HepG2 (cell line): ENCODE results near the gene EBP. TPM values are rescaled to one million over a fixed set of nuclear protein-coding genes. Genes with fewer than 3 reads are reported as not detected.
A peak's percentile ranks its signal among the peaks of the same experiment; 100 is the strongest.

Source experiments
- ATAC-seq: fragments of 200-7000 bp; cut with Tn5 transposase; 3 replicates; pipeline ENCODE4 v1.9.1; 2020; ENCODE audit warnings: mild to moderate bottlenecking, moderate library complexity
- BruUV-seq: library from RNA; stranded (reverse); fragments of 400-500 nt; replicated peaks from 2 replicates; lab custom pipeline; 2021; lab: Mats Ljungman, UMichigan
- CTCF ChIA-PET: fragments of 300-600 bp; formaldehyde crosslinking; extraction: SDS; loops from one replicate; lab custom pipeline; 2021; ENCODE audit warnings: low total read pairs, inconsistent platforms, low intra/inter-chr PET ratio; lab: Yijun Ruan, JAX
- POLR2A ChIA-PET: fragments of 350-600 bp; sonication (Branson Sonifier 250); formaldehyde crosslinking; loops from one replicate; lab custom pipeline; 2020; ENCODE audit warnings: antibody characterized with exemption, inconsistent platforms; lab: Yijun Ruan, JAX
- DNase-seq: peaks from one replicate; pipeline ENCODE4 v3.0.0-alpha.2; 2015; ENCODE audit warnings: low spot score
- FAIRE-seq: peaks from 3 replicates; lab custom pipeline; 2011; peaks lifted over from hg19 to GRCh38; lab: Jason Lieb, UNC
- H2AFZ ChIP-seq: one replicate; pipeline ENCODE4 v1.6.1; 2011; ENCODE audit warnings: low read length, inconsistent platforms
- H3K27ac ChIP-seq: fragments of 300-600 bp; 3 replicates; pipeline ENCODE4 v1.8.0; 2011; ENCODE audit warnings: mixed run types, mild to moderate bottlenecking, mixed read lengths, low read length, inconsistent platforms; ENCODE audit not compliant: insufficient read depth; ENCODE audit errors: extremely low read length
- H3K27me3 ChIP-seq, 2 experiments: fragments of 200-600 bp in 1 of 2; 2 replicates in 1 of 2; 3 replicates in 1 of 2; pipeline versions ENCODE4 v1.6.0 to v1.8.0; 2011; ENCODE audit warnings: low read length in 2 of 2, mild to moderate bottlenecking in 2 of 2, moderate library complexity in 2 of 2, inconsistent platforms in 1 of 2; ENCODE audit not compliant: insufficient read depth in 2 of 2, control insufficient read depth in 1 of 2
- H3K36me3 ChIP-seq, 2 experiments: fragments of 200-600 bp in 1 of 2; replicated peaks in 1 of 2; 2 replicates in 1 of 2; 3 replicates in 1 of 2; pipeline versions ENCODE4 v1.5.1 to v1.8.0; 2011; ENCODE audit warnings: low read length in 2 of 2, inconsistent platforms in 1 of 2; ENCODE audit not compliant: insufficient read depth in 2 of 2, control insufficient read depth in 1 of 2
- H3K4me1 ChIP-seq: 2 replicates; pipeline ENCODE4 v1.5.1; 2012; ENCODE audit warnings: low read length, inconsistent platforms; ENCODE audit not compliant: insufficient read depth
- H3K4me2 ChIP-seq: 2 replicates; pipeline ENCODE4 v1.6.0; 2011; ENCODE audit warnings: low read depth, low read length, inconsistent platforms
- H3K4me3 ChIP-seq, 3 experiments: fragments of 200-600 bp in 1 of 3; sonication (generic), shearing (Covaris generic) in 1 of 3; replicated peaks in 1 of 3; 2 replicates each; pipeline ENCODE4 v1.5.1; 2011 to 2016; ENCODE audit warnings: low read length in 3 of 3, inconsistent platforms in 2 of 3, low read depth in 2 of 3, mild to moderate bottlenecking in 2 of 3, control low read depth in 1 of 3, mixed read lengths in 1 of 3; ENCODE audit not compliant: insufficient read depth in 1 of 3
- H3K79me2 ChIP-seq: one replicate; pipeline ENCODE4 v1.6.1; 2011; ENCODE audit warnings: low read length, inconsistent platforms; ENCODE audit not compliant: insufficient read depth
- H3K9ac ChIP-seq: 2 replicates; pipeline ENCODE4 v1.6.0; 2011; ENCODE audit warnings: mild to moderate bottlenecking, low read depth, low read length, inconsistent platforms; ENCODE audit not compliant: insufficient read depth
- H3K9me3 ChIP-seq: 2 replicates; pipeline ENCODE4 v1.5.1; 2012; ENCODE audit warnings: mild to moderate bottlenecking, low read length
- H4K20me1 ChIP-seq: 2 replicates; pipeline ENCODE4 v1.6.0; 2011; ENCODE audit warnings: inconsistent platforms, mild to moderate bottlenecking, low read length, moderate library complexity; ENCODE audit not compliant: insufficient read depth
- CHD2 ChIP-seq: IDR thresholded peaks from 2 replicates; pipeline ENCODE4 v1.6.1; 2011; ENCODE audit warnings: low read depth, low read length, improper control_type of control experiment
- KMT2A ChIP-seq: sonication (generic); formaldehyde crosslinking; IDR thresholded peaks from 2 replicates; pipeline ENCODE4 v1.4.0; 2020; ENCODE audit warnings: missing genetic modification reagents
- NR2F2 ChIP-seq: IDR thresholded peaks from 2 replicates; pipeline ENCODE4 v1.6.1; 2012; ENCODE audit warnings: low read depth, inconsistent platforms, borderline replicate concordance
- WGBS: methylation state at CpG from one replicate; pipeline ENCODE4 v1.1.6; 2017; ENCODE audit warnings: low lambda C conversion rate; 5-methylcytosine and 5-hydroxymethylcytosine counted together
- in situ Hi-C: cut with HindIII; loops from 2 replicates; pipeline ENCODE4 v1.10.0; 2017; ENCODE audit warnings: low pct_unique_long_range_greater_than_20kb; ENCODE audit not compliant: extremely low pct_ligation_motif_present
- intact Hi-C: fragments of 100-400 bp; cut with micrococcal nuclease; formaldehyde crosslinking; loops from one replicate; pipeline ENCODE4 v1.10.0; 2022; ENCODE audit not compliant: unreplicated experiment
- polyA plus RNA-seq, 8 experiments: library from polyadenylated mRNA; depleted of rRNA in 3 of 8; stranded (reverse) in 7 of 8; unstranded in 1 of 8; fragments of >200 nt; fragmentation: Illumina TruSeq in 4 of 8; extraction: Trizol in 4 of 8; gene quantifications; 2 replicates each; pipeline versions ENCODE4 v1.2.1 to v1.2.3, GENCODE V29; 2011 to 2016; ENCODE audit warnings: low read depth in 4 of 8, missing spikeins in 1 of 8, mixed read lengths in 1 of 8; ENCODE audit not compliant: insufficient read depth in 1 of 8
- total RNA-seq, 5 experiments: library from RNA; depleted of rRNA; stranded (reverse); fragments of >200 nt; fragmentation: Illumina TruSeq; extraction: Trizol; gene quantifications; 2 replicates each; pipeline ENCODE4 v1.2.3, GENCODE V29; 2016; ENCODE audit warnings: low read depth in 1 of 5
- TF ChIP-seq, protein P1 (sequence below): sonication (generic); formaldehyde crosslinking; IDR thresholded peaks from 2 replicates; pipeline ENCODE4 v1.4.0; 2020; ENCODE audit warnings: mild to moderate bottlenecking, missing genetic modification reagents
- TF ChIP-seq, protein P2 (sequence below): sonication (generic); IDR thresholded peaks from 2 replicates; pipeline ENCODE4 v1.6.1; 2016; ENCODE audit warnings: low read depth, borderline replicate concordance
- TF ChIP-seq, protein P3 (sequence below): sonication (generic); formaldehyde crosslinking; IDR thresholded peaks from 2 replicates; pipeline ENCODE4 v1.4.0; 2020; ENCODE audit warnings: missing genetic modification reagents
- TF ChIP-seq, protein P4 (sequence below): IDR thresholded peaks from 2 replicates; pipeline ENCODE4 v1.6.1; 2016; ENCODE audit warnings: low read depth
- TF ChIP-seq, protein P5 (sequence below): sonication (generic); formaldehyde crosslinking; IDR thresholded peaks from 2 replicates; pipeline ENCODE4 v1.5.0; 2020; ENCODE audit warnings: missing genetic modification reagents, mild to moderate bottlenecking, borderline replicate concordance

EBP gene
- total and polyA plus RNA-seq, 2 of the 13 experiments (the other 11 are each of a cell fraction or from before 2014, with no cell fraction given), result 106 to 260 TPM

DNA sequence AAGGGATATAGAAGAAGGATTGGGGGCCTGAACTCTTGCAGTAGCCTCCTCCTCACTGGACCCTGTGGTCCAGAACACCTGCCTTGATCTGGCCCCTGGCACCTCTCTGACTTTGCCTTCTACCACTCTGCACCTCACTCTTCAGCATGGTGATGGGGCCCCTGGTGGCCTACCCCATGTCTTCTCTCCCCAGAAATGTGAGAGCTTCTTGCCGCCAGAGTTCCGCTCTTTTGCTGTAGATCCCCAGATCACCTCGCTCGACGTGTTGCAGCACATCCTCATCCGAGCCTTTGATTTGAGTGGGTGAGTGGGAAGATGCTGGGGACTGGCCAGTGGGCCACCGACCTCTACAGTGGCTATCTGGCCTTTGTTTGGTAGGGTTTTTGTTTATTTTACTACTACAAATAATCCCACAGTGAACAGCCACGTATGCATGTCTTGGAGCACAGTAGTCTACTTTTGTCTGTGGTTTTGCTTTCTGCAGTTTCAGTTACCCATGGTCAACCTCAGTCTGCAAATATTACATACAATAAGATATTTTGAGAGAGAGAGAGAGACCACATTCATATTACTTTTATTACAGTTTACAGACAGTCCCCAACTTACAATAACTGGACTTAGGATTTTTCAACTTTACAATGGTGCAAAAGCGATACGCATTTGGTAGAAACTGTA is 19.7 kb downstream of the EBP start:
- Histone ChIP-seq H3K27me3 (no peaks in the 10 kb centered on the region), H3K79me2 (peaks cover 10% of the 10 kb centered on the region), H3K4me3 (no peak overlapping the region), H3K4me2 (peak overlapping the region; percentile 74), H3K27ac (peak overlapping the region; percentile 26), H2AFZ (no peak overlapping the region), H3K4me1 (peaks cover 17% of the 10 kb centered on the region), H3K9me3 (no peaks in the 10 kb centered on the region), H4K20me1 (no peaks in the 10 kb centered on the region), H3K36me3 (no peaks in the 10 kb centered on the region; a peak in 1 of 5 replicates), H3K9ac (no peak overlapping the region)
- ChIA-PET CTCF (no interaction called here), POLR2A (interaction anchor here (3.1 kb wide), 1 partner anchor 33 kb away, joined by 28 read pairs; the partner anchor contains the start of gene RBM3)
- DNase-seq (no peak), FAIRE-seq (no peak), ATAC-seq (no peak)
- in situ Hi-C loops, result no loop called here
- TF ChIP-seq, protein P1, sequence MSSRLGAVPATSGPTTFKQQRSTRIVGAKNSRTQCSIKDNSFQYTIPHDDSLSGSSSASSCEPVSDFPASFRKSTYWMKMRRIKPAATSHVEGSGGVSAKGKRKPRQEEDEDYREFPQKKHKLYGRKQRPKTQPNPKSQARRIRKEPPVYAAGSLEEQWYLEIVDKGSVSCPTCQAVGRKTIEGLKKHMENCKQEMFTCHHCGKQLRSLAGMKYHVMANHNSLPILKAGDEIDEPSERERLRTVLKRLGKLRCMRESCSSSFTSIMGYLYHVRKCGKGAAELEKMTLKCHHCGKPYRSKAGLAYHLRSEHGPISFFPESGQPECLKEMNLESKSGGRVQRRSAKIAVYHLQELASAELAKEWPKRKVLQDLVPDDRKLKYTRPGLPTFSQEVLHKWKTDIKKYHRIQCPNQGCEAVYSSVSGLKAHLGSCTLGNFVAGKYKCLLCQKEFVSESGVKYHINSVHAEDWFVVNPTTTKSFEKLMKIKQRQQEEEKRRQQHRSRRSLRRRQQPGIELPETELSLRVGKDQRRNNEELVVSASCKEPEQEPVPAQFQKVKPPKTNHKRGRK (CRISPR knock-in tag), result no peak
- TF ChIP-seq KMT2A (CRISPR knock-in tag), result no peak
- no peak for TF ChIP-seq CHD2
- 83% methylated on average over 10 of the region's 10 CpGs for WGBS
- intact Hi-C loops, result no loop called here
- BruUV-seq, result no TSS peak

DNA sequence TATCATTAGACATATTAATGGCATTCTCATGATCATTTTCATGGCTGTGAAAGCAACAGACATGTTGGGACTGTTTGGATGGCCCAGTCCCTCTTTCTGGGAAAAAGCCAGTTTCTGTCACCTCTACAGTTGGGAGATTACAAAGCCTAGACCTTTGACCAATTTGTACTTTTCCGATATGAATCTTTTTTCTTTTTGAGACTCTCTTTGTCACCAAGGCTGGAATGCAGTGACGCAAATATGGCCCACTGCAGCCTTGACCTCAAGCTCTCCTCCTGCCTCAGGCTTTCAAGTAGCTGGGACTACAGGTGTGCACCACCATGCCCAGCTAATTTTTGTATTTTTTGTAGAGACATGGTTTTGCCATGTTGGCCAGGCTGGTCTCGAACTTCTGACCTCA is 27.3 kb downstream of the EBP start:
- peak; percentile 72 for DNase-seq
- no peak for TF ChIP-seq NR2F2
- TF ChIP-seq, protein P2, sequence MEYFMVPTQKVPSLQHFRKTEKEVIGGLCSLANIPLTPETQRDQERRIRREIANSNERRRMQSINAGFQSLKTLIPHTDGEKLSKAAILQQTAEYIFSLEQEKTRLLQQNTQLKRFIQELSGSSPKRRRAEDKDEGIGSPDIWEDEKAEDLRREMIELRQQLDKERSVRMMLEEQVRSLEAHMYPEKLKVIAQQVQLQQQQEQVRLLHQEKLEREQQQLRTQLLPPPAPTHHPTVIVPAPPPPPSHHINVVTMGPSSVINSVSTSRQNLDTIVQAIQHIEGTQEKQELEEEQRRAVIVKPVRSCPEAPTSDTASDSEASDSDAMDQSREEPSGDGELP, result no peak
- TF ChIP-seq, protein P3, sequence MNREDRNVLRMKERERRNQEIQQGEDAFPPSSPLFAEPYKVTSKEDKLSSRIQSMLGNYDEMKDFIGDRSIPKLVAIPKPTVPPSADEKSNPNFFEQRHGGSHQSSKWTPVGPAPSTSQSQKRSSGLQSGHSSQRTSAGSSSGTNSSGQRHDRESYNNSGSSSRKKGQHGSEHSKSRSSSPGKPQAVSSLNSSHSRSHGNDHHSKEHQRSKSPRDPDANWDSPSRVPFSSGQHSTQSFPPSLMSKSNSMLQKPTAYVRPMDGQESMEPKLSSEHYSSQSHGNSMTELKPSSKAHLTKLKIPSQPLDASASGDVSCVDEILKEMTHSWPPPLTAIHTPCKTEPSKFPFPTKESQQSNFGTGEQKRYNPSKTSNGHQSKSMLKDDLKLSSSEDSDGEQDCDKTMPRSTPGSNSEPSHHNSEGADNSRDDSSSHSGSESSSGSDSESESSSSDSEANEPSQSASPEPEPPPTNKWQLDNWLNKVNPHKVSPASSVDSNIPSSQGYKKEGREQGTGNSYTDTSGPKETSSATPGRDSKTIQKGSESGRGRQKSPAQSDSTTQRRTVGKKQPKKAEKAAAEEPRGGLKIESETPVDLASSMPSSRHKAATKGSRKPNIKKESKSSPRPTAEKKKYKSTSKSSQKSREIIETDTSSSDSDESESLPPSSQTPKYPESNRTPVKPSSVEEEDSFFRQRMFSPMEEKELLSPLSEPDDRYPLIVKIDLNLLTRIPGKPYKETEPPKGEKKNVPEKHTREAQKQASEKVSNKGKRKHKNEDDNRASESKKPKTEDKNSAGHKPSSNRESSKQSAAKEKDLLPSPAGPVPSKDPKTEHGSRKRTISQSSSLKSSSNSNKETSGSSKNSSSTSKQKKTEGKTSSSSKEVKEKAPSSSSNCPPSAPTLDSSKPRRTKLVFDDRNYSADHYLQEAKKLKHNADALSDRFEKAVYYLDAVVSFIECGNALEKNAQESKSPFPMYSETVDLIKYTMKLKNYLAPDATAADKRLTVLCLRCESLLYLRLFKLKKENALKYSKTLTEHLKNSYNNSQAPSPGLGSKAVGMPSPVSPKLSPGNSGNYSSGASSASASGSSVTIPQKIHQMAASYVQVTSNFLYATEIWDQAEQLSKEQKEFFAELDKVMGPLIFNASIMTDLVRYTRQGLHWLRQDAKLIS, result no peak
- TF ChIP-seq, protein P4, sequence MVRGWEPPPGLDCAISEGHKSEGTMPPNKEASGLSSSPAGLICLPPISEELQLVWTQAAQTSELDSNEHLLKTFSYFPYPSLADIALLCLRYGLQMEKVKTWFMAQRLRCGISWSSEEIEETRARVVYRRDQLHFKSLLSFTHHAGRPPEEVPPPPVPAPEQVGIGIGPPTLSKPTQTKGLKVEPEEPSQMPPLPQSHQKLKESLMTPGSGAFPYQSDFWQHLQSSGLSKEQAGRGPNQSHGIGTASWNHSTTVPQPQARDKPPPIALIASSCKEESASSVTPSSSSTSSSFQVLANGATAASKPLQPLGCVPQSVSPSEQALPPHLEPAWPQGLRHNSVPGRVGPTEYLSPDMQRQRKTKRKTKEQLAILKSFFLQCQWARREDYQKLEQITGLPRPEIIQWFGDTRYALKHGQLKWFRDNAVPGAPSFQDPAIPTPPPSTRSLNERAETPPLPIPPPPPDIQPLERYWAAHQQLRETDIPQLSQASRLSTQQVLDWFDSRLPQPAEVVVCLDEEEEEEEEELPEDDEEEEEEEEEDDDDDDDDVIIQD (CRISPR knock-in tag), result no peak
- TF ChIP-seq, protein P5, sequence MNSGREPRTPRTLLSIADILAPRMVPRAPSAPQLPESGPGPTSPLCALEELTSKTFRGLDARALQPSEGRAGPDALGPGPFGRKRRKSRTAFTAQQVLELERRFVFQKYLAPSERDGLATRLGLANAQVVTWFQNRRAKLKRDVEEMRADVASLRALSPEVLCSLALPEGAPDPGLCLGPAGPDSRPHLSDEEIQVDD (CRISPR knock-in tag), result no peak

More for the DNA sequence above, 27.3 kb downstream of the EBP start:
- H4K20me1 ChIP-seq, result no peaks in the 10 kb centered on the region
- intact Hi-C loops, result no loop called here
- H3K36me3 ChIP-seq, result no peaks in the 10 kb centered on the region; a peak in 1 of 5 replicates
- POLR2A ChIA-PET, result interaction anchor here (1.1 to 1.2 kb wide), 2 partner anchors 9 to 25 kb away, joined by 3 to 4 read pairs; partner anchors contain the start of genes RBM3 and TBC1D25
- H3K27me3 ChIP-seq, result no peaks in the 10 kb centered on the region
- peak; percentile 97 for FAIRE-seq
- no TSS peak for BruUV-seq
- H3K4me3 ChIP-seq, result no peak overlapping the region
- H3K9ac ChIP-seq, result no peak overlapping the region
- peak; percentile 74 for ATAC-seq
- no peaks in the 10 kb centered on the region for H3K79me2 ChIP-seq
- peak overlapping the region; percentile 75 for H3K27ac ChIP-seq
- no peaks in the 10 kb centered on the region for H3K9me3 ChIP-seq
- 47% methylated on average over 3 of the region's 3 CpGs for WGBS
- CTCF ChIA-PET, result no interaction called here
- H2AFZ ChIP-seq, result no peak overlapping the region
- H3K4me1 ChIP-seq, result peaks cover 26% of the 10 kb centered on the region
- H3K4me2 ChIP-seq, result peak overlapping the region; percentile 32; the same call in 1 of the 2 replicates
- in situ Hi-C loops, result no loop called here
